Esophagus muscularis mucosa (tissue), 3 donors: ENCODE results near the gene JPH4.

ENCODE experiments used
- POLR2AphosphoS5 ChIP-seq, 2 donors: sonication (generic); formaldehyde crosslinking; IDR thresholded peaks; one replicate each; pipeline ENCODE4 v1.6.1; 2017; ENCODE audit warnings: antibody characterized with exemption in 2 of 2
- TF ChIP-seq, protein P1 (sequence below), 3 experiments: fragments of 200-600 bp in 2 of 3; fragments of 450-650 bp in 1 of 3; sonication (generic) in 2 of 3; IDR thresholded peaks; one replicate each; pipeline ENCODE4 v1.5.1; 2017 to 2019; ENCODE audit warnings: antibody characterized with exemption in 3 of 3, mild to moderate bottlenecking in 2 of 3, moderate library complexity in 1 of 3

DNA sequence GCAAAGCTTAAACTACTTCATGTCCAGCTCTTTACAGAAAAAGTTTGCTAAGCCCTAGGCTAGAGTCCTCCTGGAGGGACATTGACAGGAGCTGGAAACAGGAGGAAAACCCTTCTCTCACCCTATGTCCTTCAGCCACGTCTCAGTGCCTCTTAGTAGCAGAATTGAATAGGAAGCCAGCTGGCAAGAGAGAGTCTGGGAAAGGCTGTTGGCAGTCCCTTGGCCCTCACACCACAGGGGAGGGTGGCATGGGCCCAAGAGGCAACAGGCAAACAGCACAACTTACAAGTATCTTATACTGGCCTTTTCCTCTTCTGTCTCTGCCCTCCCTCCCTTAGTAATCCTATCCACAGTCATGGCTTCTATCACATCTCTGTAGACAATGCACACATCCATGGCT is 29.9 kb upstream of the JPH4 start:
- TF ChIP-seq POLR2AphosphoS5 (IDR thresholded peaks at IDR 0.05), result no peak
- TF ChIP-seq, protein P1, sequence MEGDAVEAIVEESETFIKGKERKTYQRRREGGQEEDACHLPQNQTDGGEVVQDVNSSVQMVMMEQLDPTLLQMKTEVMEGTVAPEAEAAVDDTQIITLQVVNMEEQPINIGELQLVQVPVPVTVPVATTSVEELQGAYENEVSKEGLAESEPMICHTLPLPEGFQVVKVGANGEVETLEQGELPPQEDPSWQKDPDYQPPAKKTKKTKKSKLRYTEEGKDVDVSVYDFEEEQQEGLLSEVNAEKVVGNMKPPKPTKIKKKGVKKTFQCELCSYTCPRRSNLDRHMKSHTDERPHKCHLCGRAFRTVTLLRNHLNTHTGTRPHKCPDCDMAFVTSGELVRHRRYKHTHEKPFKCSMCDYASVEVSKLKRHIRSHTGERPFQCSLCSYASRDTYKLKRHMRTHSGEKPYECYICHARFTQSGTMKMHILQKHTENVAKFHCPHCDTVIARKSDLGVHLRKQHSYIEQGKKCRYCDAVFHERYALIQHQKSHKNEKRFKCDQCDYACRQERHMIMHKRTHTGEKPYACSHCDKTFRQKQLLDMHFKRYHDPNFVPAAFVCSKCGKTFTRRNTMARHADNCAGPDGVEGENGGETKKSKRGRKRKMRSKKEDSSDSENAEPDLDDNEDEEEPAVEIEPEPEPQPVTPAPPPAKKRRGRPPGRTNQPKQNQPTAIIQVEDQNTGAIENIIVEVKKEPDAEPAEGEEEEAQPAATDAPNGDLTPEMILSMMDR (IDR thresholded peaks at IDR 0.05), result no peak
